K562 (cell line): Measurements from ENCODE around the gene EFS. TPM values are rescaled to one million over a fixed set of nuclear protein-coding genes. Genes with fewer than 3 reads are reported as not detected.
A peak's percentile ranks its signal among the peaks of the same experiment; 100 is the strongest.

ENCODE experiments used
- ATF4 ChIP-seq: fragments of 450-650 bp; formaldehyde crosslinking; IDR thresholded peaks from 2 replicates; pipeline ENCODE4 v1.4.0; 2022; ENCODE audit warnings: mild to moderate bottlenecking, moderate library complexity
- BACH1 ChIP-seq: fragments of 200-800 bp; sonication (Bioruptor generic); IDR thresholded peaks from 2 replicates; pipeline ENCODE4 v1.6.1; 2016; ENCODE audit warnings: missing genetic modification characterization, missing compliant biosample characterization
- BCOR ChIP-seq: fragments of 450-650 bp; IDR thresholded peaks from 2 replicates; pipeline ENCODE4 v1.6.1; 2016
- BRD4 ChIP-seq: fragments of 200-600 bp; sonication (generic); IDR thresholded peaks from 2 replicates; pipeline ENCODE4 v1.6.1; 2017; ENCODE audit warnings: inconsistent platforms
- CHD2 ChIP-seq: IDR thresholded peaks from 2 replicates; pipeline ENCODE4 v1.6.1; 2011; ENCODE audit warnings: low read depth, low read length
- EHMT2 ChIP-seq: fragments of 450-650 bp; IDR thresholded peaks from 2 replicates; pipeline ENCODE4 v1.6.1; 2018; ENCODE audit warnings: antibody characterized with exemption
- FOXJ2 ChIP-seq: fragments of 200-800 bp; sonication (Bioruptor generic); IDR thresholded peaks from 2 replicates; pipeline ENCODE4 v1.6.1; 2016; ENCODE audit warnings: missing genetic modification characterization, missing compliant biosample characterization
- JUND ChIP-seq, 2 experiments: IDR thresholded peaks; 2 replicates in 1 of 2; 3 replicates in 1 of 2; pipeline ENCODE4 v1.6.1; 2011; ENCODE audit warnings: borderline replicate concordance in 2 of 2, low read depth in 2 of 2, low read length in 2 of 2, improper control_type of control experiment in 1 of 2, missing biosample characterization in 1 of 2, missing genetic modification characterization in 1 of 2, missing genetic modification reagents in 1 of 2
- POLR2G ChIP-seq: fragments of 200-400 bp; formaldehyde crosslinking; IDR thresholded peaks from 2 replicates; pipeline ENCODE4 v1.6.1; 2017; ENCODE audit warnings: low read depth, mild to moderate bottlenecking, antibody characterized with exemption, low read length, moderate library complexity
- SAP30 ChIP-seq: fragments of 200-600 bp; sonication (generic); IDR thresholded peaks from 2 replicates; pipeline ENCODE4 v1.6.1; 2012; ENCODE audit warnings: borderline replicate concordance, low read depth, mild to moderate bottlenecking, moderate library complexity, low read length, control low read depth, inconsistent platforms; ENCODE audit not compliant: insufficient read depth, poor library complexity, severe bottlenecking
- TFAM ChIP-seq: fragments of 250-450 bp; sonication (Bioruptor Pico); conservative IDR thresholded peaks from 2 replicates; pipeline ENCODE4 v1.5.0; 2021; ENCODE audit warnings: mild to moderate bottlenecking, moderate library complexity
- ZC3H8 ChIP-seq: fragments of 450-650 bp; IDR thresholded peaks from 2 replicates; pipeline ENCODE4 v1.6.1; 2017
- ZNF121 ChIP-seq: sonication (generic); formaldehyde crosslinking; conservative IDR thresholded peaks from 2 replicates; pipeline ENCODE4 v1.8.0; 2022; ENCODE audit warnings: missing genetic modification reagents
- ZNF347 ChIP-seq: fragments of 450-650 bp; formaldehyde crosslinking; IDR thresholded peaks from 2 replicates; pipeline ENCODE4 v1.4.0; 2020; ENCODE audit warnings: low read depth, mild to moderate bottlenecking, moderate library complexity
- polyA plus RNA-seq, 8 experiments: library from polyadenylated mRNA; depleted of rRNA in 4 of 8; stranded (reverse) in 5 of 8; unstranded in 3 of 8; fragments of >200 nt; fragmentation: Nextera tagmentation in 2 of 8; fragmentation: Illumina TruSeq in 1 of 8; extraction: Ambion mirVana in 2 of 8; extraction: Trizol in 1 of 8; gene quantifications; 2 replicates each; pipeline versions ENCODE4 v1.2.1 to v1.2.3, GENCODE V29; 2011 to 2014; ENCODE audit warnings: inconsistent platforms in 1 of 8, missing spikeins in 1 of 8
- total RNA-seq, 7 experiments: library from RNA; depleted of rRNA in 6 of 7; stranded (reverse); fragments of >200 nt in 6 of 7; fragmentation: Illumina TruSeq in 2 of 7; extraction: Trizol in 2 of 7; gene quantifications; 2 replicates each; pipeline versions ENCODE4 v1.2.1 to v1.2.3, GENCODE V29; 2011 to 2021; ENCODE audit warnings: low replicate concordance in 1 of 7
- TF ChIP-seq, protein P1 (sequence below): sonication (generic); formaldehyde crosslinking; IDR thresholded peaks from 2 replicates; pipeline ENCODE4 v1.8.0; 2022; ENCODE audit warnings: missing genetic modification reagents, mild to moderate bottlenecking, borderline replicate concordance
- TF ChIP-seq, protein P2 (sequence below): sonication (generic); formaldehyde crosslinking; IDR thresholded peaks from 2 replicates; pipeline ENCODE4 v1.8.0; 2022; ENCODE audit warnings: mild to moderate bottlenecking, missing genetic modification reagents, borderline replicate concordance
- TF ChIP-seq, protein P3 (sequence below): sonication (generic); formaldehyde crosslinking; IDR thresholded peaks from 2 replicates; pipeline ENCODE4 v1.8.1; 2023; ENCODE audit warnings: missing genetic modification reagents, mild to moderate bottlenecking, borderline replicate concordance

EFS gene
- total and polyA plus RNA-seq, 9 of the 15 experiments (the other 6 are each of a cell fraction or from before 2014, with no cell fraction given), result 0.01 to 0.03 TPM; not detected in 7

DNA sequence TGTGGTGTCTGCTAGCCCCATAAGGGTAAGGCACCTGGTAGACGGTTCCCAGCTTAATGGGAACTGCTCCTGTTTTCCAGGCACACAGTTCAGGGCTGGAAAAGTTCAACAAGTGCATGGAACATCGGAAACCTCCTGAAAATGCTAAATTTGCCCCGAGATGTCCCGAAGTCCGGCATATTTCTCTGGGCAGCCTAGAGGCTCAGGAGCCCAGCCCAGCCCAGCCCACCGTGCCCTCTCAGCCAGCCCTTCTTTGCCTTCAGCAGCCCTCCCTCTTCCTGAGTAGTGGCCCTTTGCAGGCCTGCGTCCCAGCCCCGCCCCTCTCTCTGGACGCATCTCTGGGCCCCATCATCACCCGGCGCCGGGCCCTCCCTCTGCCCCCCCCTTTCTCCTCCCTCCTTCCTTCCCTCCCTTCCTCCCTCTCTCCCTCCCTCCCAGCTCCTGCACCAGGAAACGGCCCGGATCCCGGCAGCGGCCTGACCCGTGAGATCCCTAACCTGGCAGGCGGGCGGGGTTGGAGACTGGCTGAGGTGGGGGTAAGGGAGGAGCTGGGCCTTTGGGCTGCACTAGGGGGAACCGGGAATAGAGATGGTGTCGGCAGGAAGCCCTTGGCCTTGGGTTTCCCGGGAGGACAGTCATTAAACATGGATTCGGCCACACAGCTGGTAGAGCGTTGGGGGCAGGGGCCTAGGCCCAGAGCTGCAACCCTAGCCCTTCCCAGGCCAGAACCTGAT is 58.4 kb downstream of the EFS start, which contains the start of gene BCL2L2 (continued):
- TF ChIP-seq, protein P1, sequence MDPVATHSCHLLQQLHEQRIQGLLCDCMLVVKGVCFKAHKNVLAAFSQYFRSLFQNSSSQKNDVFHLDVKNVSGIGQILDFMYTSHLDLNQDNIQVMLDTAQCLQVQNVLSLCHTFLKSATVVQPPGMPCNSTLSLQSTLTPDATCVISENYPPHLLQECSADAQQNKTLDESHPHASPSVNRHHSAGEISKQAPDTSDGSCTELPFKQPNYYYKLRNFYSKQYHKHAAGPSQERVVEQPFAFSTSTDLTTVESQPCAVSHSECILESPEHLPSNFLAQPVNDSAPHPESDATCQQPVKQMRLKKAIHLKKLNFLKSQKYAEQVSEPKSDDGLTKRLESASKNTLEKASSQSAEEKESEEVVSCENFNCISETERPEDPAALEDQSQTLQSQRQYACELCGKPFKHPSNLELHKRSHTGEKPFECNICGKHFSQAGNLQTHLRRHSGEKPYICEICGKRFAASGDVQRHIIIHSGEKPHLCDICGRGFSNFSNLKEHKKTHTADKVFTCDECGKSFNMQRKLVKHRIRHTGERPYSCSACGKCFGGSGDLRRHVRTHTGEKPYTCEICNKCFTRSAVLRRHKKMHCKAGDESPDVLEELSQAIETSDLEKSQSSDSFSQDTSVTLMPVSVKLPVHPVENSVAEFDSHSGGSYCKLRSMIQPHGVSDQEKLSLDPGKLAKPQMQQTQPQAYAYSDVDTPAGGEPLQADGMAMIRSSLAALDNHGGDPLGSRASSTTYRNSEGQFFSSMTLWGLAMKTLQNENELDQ (CRISPR knock-in tag), result no peak
- TF ChIP-seq JUND (IDR thresholded peaks at IDR 0.05; ENCODE audit: borderline replicate concordance, low read depth, low read length) (peak; percentile 54; the same call in 1 of the 2 replicates), JUND (tag; IDR thresholded peaks at IDR 0.05; ENCODE audit: borderline replicate concordance, low read depth, low read length) (peak; percentile 39; the same call in 1 of the 3 replicates), ZNF347 (CRISPR knock-in tag) (no peak), POLR2G (peak; percentile 80), ZC3H8 (no peak), ZNF121 (no peak), TFAM (no peak), EHMT2 (no peak), SAP30 (peak; percentile 28), BRD4 (0 out of 2 replicates have a peak, but pooled peaks have one; percentile 31), ATF4 (CRISPR knock-in tag) (no peak), FOXJ2 (tag) (no peak), BACH1 (no peak), BCOR (no peak), CHD2 (no peak)
- TF ChIP-seq, protein P2, sequence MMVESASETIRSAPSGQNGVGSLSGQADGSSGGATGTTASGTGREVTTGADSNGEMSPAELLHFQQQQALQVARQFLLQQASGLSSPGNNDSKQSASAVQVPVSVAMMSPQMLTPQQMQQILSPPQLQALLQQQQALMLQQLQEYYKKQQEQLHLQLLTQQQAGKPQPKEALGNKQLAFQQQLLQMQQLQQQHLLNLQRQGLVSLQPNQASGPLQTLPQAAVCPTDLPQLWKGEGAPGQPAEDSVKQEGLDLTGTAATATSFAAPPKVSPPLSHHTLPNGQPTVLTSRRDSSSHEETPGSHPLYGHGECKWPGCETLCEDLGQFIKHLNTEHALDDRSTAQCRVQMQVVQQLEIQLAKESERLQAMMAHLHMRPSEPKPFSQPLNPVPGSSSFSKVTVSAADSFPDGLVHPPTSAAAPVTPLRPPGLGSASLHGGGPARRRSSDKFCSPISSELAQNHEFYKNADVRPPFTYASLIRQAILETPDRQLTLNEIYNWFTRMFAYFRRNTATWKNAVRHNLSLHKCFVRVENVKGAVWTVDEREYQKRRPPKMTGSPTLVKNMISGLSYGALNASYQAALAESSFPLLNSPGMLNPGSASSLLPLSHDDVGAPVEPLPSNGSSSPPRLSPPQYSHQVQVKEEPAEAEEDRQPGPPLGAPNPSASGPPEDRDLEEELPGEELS, result no peak
- TF ChIP-seq, protein P3, sequence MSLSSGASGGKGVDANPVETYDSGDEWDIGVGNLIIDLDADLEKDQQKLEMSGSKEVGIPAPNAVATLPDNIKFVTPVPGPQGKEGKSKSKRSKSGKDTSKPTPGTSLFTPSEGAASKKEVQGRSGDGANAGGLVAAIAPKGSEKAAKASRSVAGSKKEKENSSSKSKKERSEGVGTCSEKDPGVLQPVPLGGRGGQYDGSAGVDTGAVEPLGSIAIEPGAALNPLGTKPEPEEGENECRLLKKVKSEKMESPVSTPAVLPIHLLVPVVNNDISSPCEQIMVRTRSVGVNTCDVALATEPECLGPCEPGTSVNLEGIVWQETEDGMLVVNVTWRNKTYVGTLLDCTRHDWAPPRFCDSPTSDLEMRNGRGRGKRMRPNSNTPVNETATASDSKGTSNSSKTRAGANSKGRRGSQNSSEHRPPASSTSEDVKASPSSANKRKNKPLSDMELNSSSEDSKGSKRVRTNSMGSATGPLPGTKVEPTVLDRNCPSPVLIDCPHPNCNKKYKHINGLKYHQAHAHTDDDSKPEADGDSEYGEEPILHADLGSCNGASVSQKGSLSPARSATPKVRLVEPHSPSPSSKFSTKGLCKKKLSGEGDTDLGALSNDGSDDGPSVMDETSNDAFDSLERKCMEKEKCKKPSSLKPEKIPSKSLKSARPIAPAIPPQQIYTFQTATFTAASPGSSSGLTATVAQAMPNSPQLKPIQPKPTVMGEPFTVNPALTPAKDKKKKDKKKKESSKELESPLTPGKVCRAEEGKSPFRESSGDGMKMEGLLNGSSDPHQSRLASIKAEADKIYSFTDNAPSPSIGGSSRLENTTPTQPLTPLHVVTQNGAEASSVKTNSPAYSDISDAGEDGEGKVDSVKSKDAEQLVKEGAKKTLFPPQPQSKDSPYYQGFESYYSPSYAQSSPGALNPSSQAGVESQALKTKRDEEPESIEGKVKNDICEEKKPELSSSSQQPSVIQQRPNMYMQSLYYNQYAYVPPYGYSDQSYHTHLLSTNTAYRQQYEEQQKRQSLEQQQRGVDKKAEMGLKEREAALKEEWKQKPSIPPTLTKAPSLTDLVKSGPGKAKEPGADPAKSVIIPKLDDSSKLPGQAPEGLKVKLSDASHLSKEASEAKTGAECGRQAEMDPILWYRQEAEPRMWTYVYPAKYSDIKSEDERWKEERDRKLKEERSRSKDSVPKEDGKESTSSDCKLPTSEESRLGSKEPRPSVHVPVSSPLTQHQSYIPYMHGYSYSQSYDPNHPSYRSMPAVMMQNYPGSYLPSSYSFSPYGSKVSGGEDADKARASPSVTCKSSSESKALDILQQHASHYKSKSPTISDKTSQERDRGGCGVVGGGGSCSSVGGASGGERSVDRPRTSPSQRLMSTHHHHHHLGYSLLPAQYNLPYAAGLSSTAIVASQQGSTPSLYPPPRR (CRISPR knock-in tag), result no peak
